BLaER1 treated with 17β-estradiol and CSF1 and Interleukin-3, amounts not matched to agents 10 nM and 100 nM (cell line): ENCODE data around the gene ALMS1.
"Not testable (repeated sequence)": the region's sequence is repeated elsewhere in the genome, so short reads cannot be mapped to it uniquely, and the experiment has no call there.

Source experiments
- H3K27ac ChIP-seq, 11 experiments: shearing (Covaris generic); formaldehyde crosslinking; 2 replicates each; pipeline ENCODE4 v1.8.1; 2022
- H3K27me3 ChIP-seq, 11 experiments: shearing (Covaris generic); formaldehyde crosslinking; 2 replicates each; pipeline ENCODE4 v1.8.1; 2022
- H3K36me3 ChIP-seq, 11 experiments: shearing (Covaris generic); formaldehyde crosslinking; 2 replicates each; pipeline ENCODE4 v1.8.1; 2022
- H3K4me1 ChIP-seq, 10 experiments: shearing (Covaris generic); formaldehyde crosslinking; 2 replicates each; pipeline ENCODE4 v1.8.1; 2022
- H3K4me2 ChIP-seq, 11 experiments: shearing (Covaris generic); formaldehyde crosslinking; 2 replicates each; pipeline ENCODE4 v1.8.1; 2022
- H3K4me3 ChIP-seq, 10 experiments: shearing (Covaris generic); formaldehyde crosslinking; 2 replicates each; pipeline ENCODE4 v1.8.1; 2022
- H3K9ac ChIP-seq, 11 experiments: shearing (Covaris generic); formaldehyde crosslinking; 2 replicates each; pipeline ENCODE4 v1.8.1; 2022
- H3K9me3 ChIP-seq, 11 experiments: shearing (Covaris generic); formaldehyde crosslinking; replicated peaks in 1 of 11; 2 replicates each; pipeline ENCODE4 v1.8.1; 2022
- H4K20me1 ChIP-seq, 11 experiments: shearing (Covaris generic); formaldehyde crosslinking; 2 replicates each; pipeline ENCODE4 v1.8.1; 2022
- Cebpa-rat ChIP-seq, 11 experiments: shearing (Covaris generic); IDR thresholded peaks; 2 replicates each; pipeline ENCODE4 v1.8.1; 2022

The ALMS1 gene

GRCh38 chr2:73564986-73565385, 179.3 kb downstream of the ALMS1 start:
- Histone ChIP-seq H3K27ac (no peak overlapping the region), H3K9ac (no peak overlapping the region), H4K20me1 (no peaks in the 10 kb centered on the region), H3K9me3 (no peaks in the 10 kb centered on the region), H3K4me3 (no peak overlapping the region), H3K4me1 (no peaks in the 10 kb centered on the region), H3K27me3 (no peaks in the 10 kb centered on the region), H3K4me2 (no peak overlapping the region), H3K36me3 (peaks cover 0 to 49% (median 29%) of the 10 kb centered on the region in 11 experiments; a peak in 15 of 22 replicates)
- no peak for TF ChIP-seq Cebpa-rat (IDR thresholded peaks at IDR 0.05)

- peaks cover 0 to 35% (median 15%) of the 10 kb centered on the region in 11 experiments; a peak in 13 of 22 replicates for H3K36me3 ChIP-seq
- no peak for TF ChIP-seq Cebpa-rat (IDR thresholded peaks at IDR 0.05)
- H3K4me2 ChIP-seq, result no peak overlapping the region
- H3K9ac ChIP-seq, result no peak overlapping the region
- H3K4me1 ChIP-seq, result no peaks in the 10 kb centered on the region
- H3K27ac ChIP-seq, result no peak overlapping the region
- H3K27me3 ChIP-seq, result no peaks in the 10 kb centered on the region
- H3K9me3 ChIP-seq, result no peaks in the 10 kb centered on the region
- no peak overlapping the region for H3K4me3 ChIP-seq
- H4K20me1 ChIP-seq, result no peaks in the 10 kb centered on the region
These were observed 180.7 kb downstream of the ALMS1 start for GRCh38 chr2:73566288-73566878.

- Histone ChIP-seq H3K27ac (no peak overlapping the region), H3K4me1 (no peaks in the 10 kb centered on the region), H3K9me3 (peaks cover 13 to 28% (median 20%) of the 10 kb centered on the region in 11 experiments; a peak in 21 of 22 replicates), H3K4me2 (no peak overlapping the region), H4K20me1 (no peaks in the 10 kb centered on the region), H3K4me3 (no peak overlapping the region), H3K9ac (no peak overlapping the region), H3K27me3 (no peaks in the 10 kb centered on the region), H3K36me3 (peaks cover 27 to 53% (median 33%) of the 10 kb centered on the region in 11 experiments; a peak in 21 of 22 replicates)
- TF ChIP-seq Cebpa-rat (IDR thresholded peaks at IDR 0.05), result no peak
These were observed 189.6 kb downstream of the ALMS1 start for GRCh38 chr2:73575261-73575660.

- Histone ChIP-seq H3K36me3 (peaks cover 17 to 41% (median 32%) of the 10 kb centered on the region in 11 experiments; a peak in 20 of 22 replicates), H3K4me3 (no peak overlapping the region), H3K27me3 (no peaks in the 10 kb centered on the region), H3K4me1 (no peaks in the 10 kb centered on the region), H3K27ac (no peak overlapping the region), H3K4me2 (no peak overlapping the region), H3K9ac (no peak overlapping the region), H3K9me3 (peaks cover 27 to 56% (median 45%) of the 10 kb centered on the region in 11 experiments), H4K20me1 (no peaks in the 10 kb centered on the region)
- no peak for TF ChIP-seq Cebpa-rat (IDR thresholded peaks at IDR 0.05)
These were observed 196.7 kb downstream of the ALMS1 start for GRCh38 chr2:73582364-73582763.

- Histone ChIP-seq H3K4me1 (no peaks in the 10 kb centered on the region), H3K27ac (no peak overlapping the region), H3K27me3 (no peaks in the 10 kb centered on the region), H3K4me2 (no peak overlapping the region), H4K20me1 (no peaks in the 10 kb centered on the region), H3K9ac (no peak overlapping the region), H3K9me3 (peaks cover 14 to 25% (median 19%) of the 10 kb centered on the region in 11 experiments; a peak in 19 of 22 replicates), H3K4me3 (no peak overlapping the region), H3K36me3 (peaks cover 0 to 15% (median 7%) of the 10 kb centered on the region in 11 experiments; a peak in 7 of 22 replicates)
- no peak for TF ChIP-seq Cebpa-rat (IDR thresholded peaks at IDR 0.05)
These were observed 202.5 kb downstream of the ALMS1 start for GRCh38 chr2:73588177-73588576.

GRCh38 chr2:73593680-73594079, 208.0 kb downstream of the ALMS1 start:
- Histone ChIP-seq H3K27ac (no peak overlapping the region), H4K20me1 (no peaks in the 10 kb centered on the region), H3K4me1 (no peaks in the 10 kb centered on the region), H3K9me3 (peaks cover 9 to 17% (median 15%) of the 10 kb centered on the region in 11 experiments; a peak in 20 of 22 replicates), H3K4me3 (no peak overlapping the region), H3K36me3 (peaks cover 7 to 38% (median 13%) of the 10 kb centered on the region in 11 experiments; a peak in 19 of 22 replicates), H3K27me3 (no peaks in the 10 kb centered on the region), H3K4me2 (no peak overlapping the region), H3K9ac (no peak overlapping the region)
- TF ChIP-seq Cebpa-rat (IDR thresholded peaks at IDR 0.05), result no peak

GRCh38 chr2:73594251-73594650, 208.6 kb downstream of the ALMS1 start:
- TF ChIP-seq Cebpa-rat (IDR thresholded peaks at IDR 0.05), result no peak
- Histone ChIP-seq H3K9ac (no peak overlapping the region), H3K36me3 (peaks cover 7 to 38% (median 13%) of the 10 kb centered on the region in 11 experiments; a peak in 19 of 22 replicates), H3K27me3 (no peaks in the 10 kb centered on the region), H3K4me1 (no peaks in the 10 kb centered on the region), H3K4me2 (no peak overlapping the region), H3K9me3 (peaks cover 9 to 17% (median 15%) of the 10 kb centered on the region in 11 experiments; a peak in 20 of 22 replicates), H4K20me1 (no peaks in the 10 kb centered on the region), H3K4me3 (no peak overlapping the region), H3K27ac (no peak overlapping the region)

- Histone ChIP-seq H3K4me3 (no peak overlapping the region), H3K27ac (no peak overlapping the region), H3K27me3 (no peaks in the 10 kb centered on the region), H3K36me3 (peaks cover 23 to 47% (median 39%) of the 10 kb centered on the region in 11 experiments), H3K4me1 (peaks cover 0 to 6% (median 0%) of the 10 kb centered on the region in 10 experiments; a peak in 1 of 20 replicates), H4K20me1 (no peaks in the 10 kb centered on the region), H3K4me2 (no peak overlapping the region), H3K9ac (no peak overlapping the region), H3K9me3 (no peaks in the 10 kb centered on the region)
- no peak for TF ChIP-seq Cebpa-rat (IDR thresholded peaks at IDR 0.05)
These were observed 216.1 kb downstream of the ALMS1 start for GRCh38 chr2:73601780-73602179.

GRCh38 chr2:73603099-73603588, 217.5 kb downstream of the ALMS1 start:
- H3K27me3 ChIP-seq, H4K20me1 ChIP-seq, H3K4me2 ChIP-seq, H3K27ac ChIP-seq, H3K9ac ChIP-seq, H3K4me3 ChIP-seq, H3K4me1 ChIP-seq, H3K9me3 ChIP-seq: not testable (repeated sequence)
- peaks cover 23 to 55% (median 39%) of the 10 kb centered on the region in 11 experiments for H3K36me3 ChIP-seq

GRCh38 chr2:73604589-73604988, 219.0 kb downstream of the ALMS1 start:
- not testable (repeated sequence) for H3K4me1 ChIP-seq, H3K4me2 ChIP-seq

More at GRCh38 chr2:73604589-73604988, 219.0 kb downstream of the ALMS1 start:
- H3K27ac ChIP-seq, H3K4me3 ChIP-seq, H4K20me1 ChIP-seq, H3K9me3 ChIP-seq, H3K9ac ChIP-seq, H3K27me3 ChIP-seq: not testable (repeated sequence)
- H3K36me3 ChIP-seq, result peaks cover 26 to 69% (median 39%) of the 10 kb centered on the region in 11 experiments
